GM13977 (cell line): ENCODE results near the gene COL6A3.

ENCODE experiments used
- DNase-seq: peaks from one replicate; pipeline ENCODE4 v3.0.0; 2012; ENCODE audit warnings: low spot score
- CTCF ChIP-seq: IDR thresholded peaks from 2 replicates; pipeline ENCODE4 v1.5.1; 2012; ENCODE audit warnings: mild to moderate bottlenecking, control low read depth; ENCODE audit not compliant: insufficient read depth; ENCODE audit errors: extremely low read depth, missing control alignments
- in situ Hi-C: fragments of 300-500 bp; cut with MboI; formaldehyde crosslinking; loops from one replicate; pipeline ENCODE4 v1.12.0; 2022; ENCODE audit warnings: low sequenced_read_pairs, low pct_unique_long_range_greater_than_20kb, mixed read lengths, inconsistent platforms; ENCODE audit not compliant: unreplicated experiment

Gene COL6A3

DNA sequence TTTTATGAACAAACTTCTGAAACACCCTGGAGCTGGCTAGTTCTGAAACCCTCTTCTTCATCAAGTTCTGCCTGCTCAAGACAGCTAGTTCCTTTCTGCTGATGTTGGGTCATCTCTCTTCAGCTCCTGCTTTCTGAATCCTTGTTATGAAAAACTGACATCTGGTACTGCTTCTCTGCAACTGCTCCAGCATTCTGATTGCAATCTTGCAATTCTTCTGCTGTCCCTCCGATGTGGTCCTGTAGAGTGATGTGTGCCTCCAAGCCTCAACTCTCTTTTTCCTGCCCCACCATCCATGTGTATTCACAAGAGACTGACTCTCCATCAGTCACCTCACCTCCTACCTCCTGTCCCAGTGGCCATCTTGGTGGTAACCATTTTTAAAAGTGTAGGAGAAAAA is 21.8 kb downstream of the COL6A3 start:
- TF ChIP-seq CTCF: no peak
- in situ Hi-C loops: no loop called here
- no peak for DNase-seq

- in situ Hi-C loops: no loop called here
- no peak for DNase-seq
- TF ChIP-seq CTCF: no peak
These were observed 22.8 kb downstream of the COL6A3 start for GRCh38 chr2:237391140-237391539.

- in situ Hi-C loops: no loop called here
- no peak for TF ChIP-seq CTCF
- DNase-seq: no peak
These were observed 23.7 kb downstream of the COL6A3 start for GRCh38 chr2:237390235-237390634.

DNA sequence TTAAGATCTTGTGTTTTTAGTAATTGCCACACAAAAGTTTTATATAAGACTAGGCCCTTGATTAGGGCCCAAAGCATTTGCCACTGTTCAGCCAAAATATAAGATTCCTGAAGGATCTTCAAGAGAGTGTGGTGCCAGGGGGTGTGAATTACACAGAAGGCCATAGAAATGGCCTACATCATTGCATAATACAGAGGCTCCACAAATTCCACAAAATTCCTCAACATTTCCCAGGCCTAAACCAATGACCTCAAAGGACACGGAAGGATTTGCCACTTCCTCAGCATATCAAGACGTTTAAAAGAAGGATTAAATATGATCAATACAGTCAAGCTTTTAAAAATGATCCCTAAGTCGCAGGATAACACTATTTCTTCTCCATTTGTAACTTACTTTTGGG is 24.1 kb downstream of the COL6A3 start:
- no peak for TF ChIP-seq CTCF
- DNase-seq: no peak
- in situ Hi-C loops: no loop called here

DNA sequence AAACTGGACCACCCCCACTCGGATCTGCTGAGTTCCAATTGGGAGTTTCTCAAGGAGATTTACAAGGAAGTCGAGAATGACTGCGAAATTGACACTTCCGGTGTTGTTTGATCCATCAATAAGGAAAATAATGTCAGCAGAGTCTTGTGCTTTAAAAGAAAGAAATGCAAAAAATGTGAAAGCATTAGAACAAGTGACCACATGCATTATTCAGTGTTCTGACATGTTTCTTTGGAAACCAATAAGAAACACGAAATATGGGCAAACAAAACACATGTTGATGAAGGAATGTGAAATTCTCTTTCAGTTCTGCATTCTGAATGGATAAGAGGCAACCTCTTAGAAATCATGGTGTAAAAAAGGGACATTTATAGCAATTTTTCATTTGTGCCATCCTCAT is 25.9 kb downstream of the COL6A3 start:
- no peak for DNase-seq
- TF ChIP-seq CTCF: no peak
- in situ Hi-C loops: no loop called here

DNA sequence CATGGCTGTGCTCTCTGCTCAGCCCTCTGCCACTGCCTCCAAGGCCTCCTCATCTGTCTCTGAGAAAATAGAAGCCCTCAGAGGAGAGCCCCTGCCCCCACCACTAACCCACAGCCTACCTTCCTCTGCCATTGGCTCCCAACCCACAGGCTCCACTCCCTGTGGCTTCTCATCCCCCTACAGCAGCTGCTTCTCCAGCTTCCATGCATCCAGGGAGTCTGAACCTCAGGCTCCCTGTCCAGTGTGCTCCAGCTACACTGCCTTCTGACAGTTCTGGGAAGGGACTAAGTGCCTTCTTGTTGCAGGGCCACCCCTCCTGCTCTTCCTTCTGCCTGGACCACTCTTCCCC is 29.3 kb downstream of the COL6A3 start:
- no peak for TF ChIP-seq CTCF
- DNase-seq: no peak
- in situ Hi-C loops: no loop called here
